ENCODE results near the gene TAOK2.

The TAOK2 gene

GRCh38 chr16:29977063-29977825, 3.6 kb downstream of the TAOK2 start:
- H3K79me1 ChIP-seq (ENCODE audit: low read length), result peaks cover 27% of the 10 kb centered on the region
- no peak overlapping the region for H2BK5ac ChIP-seq (ENCODE audit: low read length)
- no peaks in the 10 kb centered on the region for H3K27me3 ChIP-seq (ENCODE audit: insufficient read depth, low read length, poor library complexity)
- WGBS (ENCODE audit: extremely low coverage, insufficient coverage, low lambda C conversion rate), result no CpG with 5 or more reads among the region's 9 CpGs
- no peak overlapping the region for H4K5ac ChIP-seq (ENCODE audit: low read length)
- no peak overlapping the region for H3K18ac ChIP-seq (ENCODE audit: low read length)
- H3K4me2 ChIP-seq (ENCODE audit: low read length), result no peak overlapping the region
- H3K4me3 ChIP-seq (ENCODE audit: low read length), result no peak overlapping the region
- no peak overlapping the region for H2AK5ac ChIP-seq (ENCODE audit: low read length)
- H2BK120ac ChIP-seq (ENCODE audit: low read depth, low read length), result no peak overlapping the region
- no peak overlapping the region for H3K23ac ChIP-seq (ENCODE audit: low read length)
- H4K8ac ChIP-seq (ENCODE audit: low read depth, low read length), result no peak overlapping the region
- no peak overlapping the region for H3K9ac ChIP-seq (ENCODE audit: low read length)
- DNase-seq, result no peak
- no peak overlapping the region for H3K56ac ChIP-seq (ENCODE audit: low read length)
- no peak overlapping the region for H2BK15ac ChIP-seq (replicated peaks; ENCODE audit: low read depth)
- H3K36me3 ChIP-seq (ENCODE audit: control insufficient read depth, insufficient read depth, low read length), result peaks cover 4% of the 10 kb centered on the region
- H3K79me2 ChIP-seq (ENCODE audit: control insufficient read depth, insufficient read depth, low read length), result peaks cover 28% of the 10 kb centered on the region
- no peak overlapping the region for H3K27ac ChIP-seq (ENCODE audit: low read depth, low read length)
- peaks cover 12% of the 10 kb centered on the region for H3K4me1 ChIP-seq (ENCODE audit: control insufficient read depth, low read depth, low read length)
- H3K4ac ChIP-seq (ENCODE audit: low read depth, low read length), result no peak overlapping the region

DNA sequence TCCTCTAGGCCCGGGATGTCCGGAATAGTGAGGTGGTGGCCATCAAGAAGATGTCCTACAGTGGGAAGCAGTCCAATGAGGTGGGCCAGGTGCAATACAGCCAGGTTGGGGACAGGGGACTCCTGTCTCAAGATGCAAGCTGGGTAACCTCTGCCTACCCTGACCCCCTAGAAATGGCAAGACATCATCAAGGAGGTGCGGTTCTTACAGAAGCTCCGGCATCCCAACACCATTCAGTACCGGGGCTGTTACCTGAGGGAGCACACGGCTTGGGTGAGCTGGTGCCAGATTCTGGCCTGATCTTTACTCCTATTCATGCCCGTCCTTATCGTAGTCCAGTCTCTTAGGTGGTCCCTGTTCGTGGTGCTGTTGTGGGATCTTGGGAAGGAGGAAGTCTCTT, 4.4 kb downstream of the TAOK2 start:
- H3K4me2 ChIP-seq (ENCODE audit: low read length), result no peak overlapping the region
- H3K56ac ChIP-seq (ENCODE audit: low read length), result no peak overlapping the region
- no peak overlapping the region for H3K4me3 ChIP-seq (ENCODE audit: low read length)
- H3K4ac ChIP-seq (ENCODE audit: low read depth, low read length), result no peak overlapping the region
- no peak overlapping the region for H4K5ac ChIP-seq (ENCODE audit: low read length)
- H3K36me3 ChIP-seq (ENCODE audit: control insufficient read depth, insufficient read depth, low read length), result peaks cover 6% of the 10 kb centered on the region
- peaks cover 27% of the 10 kb centered on the region for H3K79me1 ChIP-seq (ENCODE audit: low read length)
- no peak overlapping the region for H3K27ac ChIP-seq (ENCODE audit: low read depth, low read length)
- H2BK15ac ChIP-seq (replicated peaks; ENCODE audit: low read depth), result no peak overlapping the region
- WGBS (ENCODE audit: extremely low coverage, insufficient coverage, low lambda C conversion rate), result no CpG with 5 or more reads among the region's 9 CpGs
- peaks cover 28% of the 10 kb centered on the region for H3K79me2 ChIP-seq (ENCODE audit: control insufficient read depth, insufficient read depth, low read length)
- no peak overlapping the region for H3K23ac ChIP-seq (ENCODE audit: low read length)
- H3K4me1 ChIP-seq (ENCODE audit: control insufficient read depth, low read depth, low read length), result peaks cover 12% of the 10 kb centered on the region
- DNase-seq, result no peak
- no peak overlapping the region for H2BK5ac ChIP-seq (ENCODE audit: low read length)
- no peak overlapping the region for H3K18ac ChIP-seq (ENCODE audit: low read length)
- no peak overlapping the region for H3K9ac ChIP-seq (ENCODE audit: low read length)
- no peaks in the 10 kb centered on the region for H3K27me3 ChIP-seq (ENCODE audit: insufficient read depth, low read length, poor library complexity)
- no peak overlapping the region for H4K8ac ChIP-seq (ENCODE audit: low read depth, low read length)
- no peak overlapping the region for H2BK120ac ChIP-seq (ENCODE audit: low read depth, low read length)
- no peak overlapping the region for H2AK5ac ChIP-seq (ENCODE audit: low read length)

GRCh38 chr16:29978564-29979270, 5.0 kb downstream of the TAOK2 start:
- Histone ChIP-seq H3K36me3 (ENCODE audit: control insufficient read depth, insufficient read depth, low read length) (peaks cover 11% of the 10 kb centered on the region), H2BK5ac (ENCODE audit: low read length) (no peak overlapping the region), H2BK15ac (replicated peaks; ENCODE audit: low read depth) (no peak overlapping the region), H3K23ac (ENCODE audit: low read length) (no peak overlapping the region), H3K27ac (ENCODE audit: low read depth, low read length) (no peak overlapping the region), H3K79me2 (ENCODE audit: control insufficient read depth, insufficient read depth, low read length) (peaks cover 28% of the 10 kb centered on the region), H2AK5ac (ENCODE audit: low read length) (no peak overlapping the region), H3K9ac (ENCODE audit: low read length) (no peak overlapping the region), H3K4me3 (ENCODE audit: low read length) (no peak overlapping the region), H3K4ac (ENCODE audit: low read depth, low read length) (no peak overlapping the region), H3K18ac (ENCODE audit: low read length) (no peak overlapping the region), H3K79me1 (ENCODE audit: low read length) (peaks cover 27% of the 10 kb centered on the region), H4K8ac (ENCODE audit: low read depth, low read length) (no peak overlapping the region), H3K4me1 (ENCODE audit: control insufficient read depth, low read depth, low read length) (peaks cover 12% of the 10 kb centered on the region), H3K56ac (ENCODE audit: low read length) (no peak overlapping the region), H3K27me3 (ENCODE audit: insufficient read depth, low read length, poor library complexity) (no peaks in the 10 kb centered on the region), H4K5ac (ENCODE audit: low read length) (no peak overlapping the region), H2BK120ac (ENCODE audit: low read depth, low read length) (no peak overlapping the region), H3K4me2 (ENCODE audit: low read length) (no peak overlapping the region)
- no peak for DNase-seq
- no CpG with 5 or more reads among the region's 9 CpGs for WGBS (ENCODE audit: extremely low coverage, insufficient coverage, low lambda C conversion rate)

DNA sequence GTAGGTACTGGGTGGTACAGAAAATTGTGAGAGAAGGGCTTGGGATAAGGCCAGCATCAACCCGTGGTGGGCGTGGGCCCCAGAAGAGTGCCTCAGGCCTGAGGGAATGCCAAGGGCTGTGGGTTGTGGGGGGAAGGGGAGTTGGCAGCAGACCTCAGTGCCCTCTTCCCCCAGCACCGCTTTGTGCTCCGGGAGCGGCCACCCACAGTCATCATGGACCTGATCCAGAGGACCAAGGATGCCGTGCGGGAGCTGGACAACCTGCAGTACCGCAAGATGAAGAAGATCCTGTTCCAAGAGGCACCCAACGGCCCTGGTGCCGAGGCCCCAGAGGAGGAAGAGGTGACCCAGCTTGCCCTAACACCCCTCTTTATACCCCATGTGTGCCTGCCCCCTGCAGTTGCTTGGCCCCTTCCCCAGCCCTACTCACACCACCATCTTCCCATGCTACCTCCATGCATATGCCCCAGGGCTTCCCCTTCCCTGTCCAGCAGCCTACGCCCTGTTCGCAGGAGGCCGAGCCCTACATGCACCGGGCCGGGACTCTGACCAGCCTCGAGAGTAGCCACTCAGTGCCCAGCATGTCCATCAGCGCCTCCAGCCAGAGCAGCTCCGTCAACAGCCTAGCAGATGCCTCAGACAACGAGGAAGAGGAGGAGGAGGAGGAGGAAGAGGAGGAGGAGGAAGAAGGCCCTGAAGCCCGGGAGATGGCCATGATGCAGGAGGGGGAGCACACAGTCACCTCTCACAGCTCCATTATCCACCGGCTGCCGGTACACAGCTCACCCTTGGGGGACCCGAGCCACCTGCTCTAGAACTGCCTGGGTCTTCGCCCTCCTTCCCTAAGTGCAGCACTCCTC, 9.1 kb downstream of the TAOK2 start:
- H2BK5ac ChIP-seq (ENCODE audit: low read length), result no peak overlapping the region
- H2AK5ac ChIP-seq (ENCODE audit: low read length), result no peak overlapping the region
- H4K5ac ChIP-seq (ENCODE audit: low read length), result no peak overlapping the region
- no peak for DNase-seq
- no peak overlapping the region for H3K4ac ChIP-seq (ENCODE audit: low read depth, low read length)
- no peaks in the 10 kb centered on the region for H3K4me1 ChIP-seq (ENCODE audit: control insufficient read depth, low read depth, low read length)
- H3K18ac ChIP-seq (ENCODE audit: low read length), result no peak overlapping the region
- no CpG with 5 or more reads among the region's 24 CpGs for WGBS (ENCODE audit: extremely low coverage, insufficient coverage, low lambda C conversion rate)
- peaks cover 6% of the 10 kb centered on the region for H3K79me1 ChIP-seq (ENCODE audit: low read length)
- no peaks in the 10 kb centered on the region for H3K27me3 ChIP-seq (ENCODE audit: insufficient read depth, low read length, poor library complexity)
- no peak overlapping the region for H2BK120ac ChIP-seq (ENCODE audit: low read depth, low read length)
- no peak overlapping the region for H3K56ac ChIP-seq (ENCODE audit: low read length)
- no peak overlapping the region for H4K8ac ChIP-seq (ENCODE audit: low read depth, low read length)
- H3K27ac ChIP-seq (ENCODE audit: low read depth, low read length), result no peak overlapping the region
- no peak overlapping the region for H3K23ac ChIP-seq (ENCODE audit: low read length)
- H2BK15ac ChIP-seq (replicated peaks; ENCODE audit: low read depth), result no peak overlapping the region
- H3K79me2 ChIP-seq (ENCODE audit: control insufficient read depth, insufficient read depth, low read length), result no peaks in the 10 kb centered on the region
- no peak overlapping the region for H3K9ac ChIP-seq (ENCODE audit: low read length)
- H3K4me3 ChIP-seq (ENCODE audit: low read length), result no peak overlapping the region
- H3K4me2 ChIP-seq (ENCODE audit: low read length), result no peak overlapping the region
- peaks cover 19% of the 10 kb centered on the region for H3K36me3 ChIP-seq (ENCODE audit: control insufficient read depth, insufficient read depth, low read length)

- no peak overlapping the region for H4K8ac ChIP-seq (ENCODE audit: low read depth, low read length)
- H3K79me2 ChIP-seq (ENCODE audit: control insufficient read depth, insufficient read depth, low read length), result no peaks in the 10 kb centered on the region
- H3K4me3 ChIP-seq (ENCODE audit: low read length), result no peak overlapping the region
Measured at GRCh38 chr16:29983420-29984136, 9.9 kb downstream of the TAOK2 start.

More at GRCh38 chr16:29983420-29984136, 9.9 kb downstream of the TAOK2 start:
- Histone ChIP-seq H3K18ac (ENCODE audit: low read length) (no peak overlapping the region), H3K23ac (ENCODE audit: low read length) (no peak overlapping the region), H3K56ac (ENCODE audit: low read length) (no peak overlapping the region), H2AK5ac (ENCODE audit: low read length) (no peak overlapping the region), H2BK120ac (ENCODE audit: low read depth, low read length) (no peak overlapping the region), H3K4me2 (ENCODE audit: low read length) (no peak overlapping the region), H4K5ac (ENCODE audit: low read length) (no peak overlapping the region), H3K4me1 (ENCODE audit: control insufficient read depth, low read depth, low read length) (no peaks in the 10 kb centered on the region), H3K27me3 (ENCODE audit: insufficient read depth, low read length, poor library complexity) (no peaks in the 10 kb centered on the region), H3K9ac (ENCODE audit: low read length) (no peak overlapping the region), H2BK5ac (ENCODE audit: low read length) (no peak overlapping the region), H2BK15ac (replicated peaks; ENCODE audit: low read depth) (no peak overlapping the region), H3K36me3 (ENCODE audit: control insufficient read depth, insufficient read depth, low read length) (peaks cover 20% of the 10 kb centered on the region), H3K4ac (ENCODE audit: low read depth, low read length) (no peak overlapping the region), H3K27ac (ENCODE audit: low read depth, low read length) (no peak overlapping the region), H3K79me1 (ENCODE audit: low read length) (peaks cover 1% of the 10 kb centered on the region)
- DNase-seq, result no peak
- no CpG with 5 or more reads among the region's 12 CpGs for WGBS (ENCODE audit: extremely low coverage, insufficient coverage, low lambda C conversion rate)

All from mesendoderm (in vitro differentiated cells).